Measurements from ENCODE around the gene GNAQ. TPM values are rescaled to one million over a fixed set of nuclear protein-coding genes. Genes with fewer than 3 reads are reported as not detected.

The GNAQ gene
- total RNA-seq, 4 donors from 2014 or later, result 35.4 to 95.7 (median 52.3) TPM

- H3K9me3 ChIP-seq, result no peaks in the 10 kb centered on the region
- H3K27me3 ChIP-seq, result no peaks in the 10 kb centered on the region
- peaks cover 0 to 9% of the 10 kb centered on the region in 2 donors for H3K4me1 ChIP-seq
- TF ChIP-seq CTCF (IDR thresholded peaks at IDR 0.05) (no peak), POLR2A (IDR thresholded peaks at IDR 0.05) (no peak)
- DNase-seq, result no peak
- no peaks in the 10 kb centered on the region for H3K36me3 ChIP-seq
- H3K27ac ChIP-seq, result no peak overlapping the region
- no peak overlapping the region for H3K4me3 ChIP-seq
- intact Hi-C loops (cut with DNase I; ENCODE audit: low total_unique reads), result no loop called here
Measured at GRCh38 chr9:77935974-77936373, 95.6 kb downstream of the GNAQ start.

DNA sequence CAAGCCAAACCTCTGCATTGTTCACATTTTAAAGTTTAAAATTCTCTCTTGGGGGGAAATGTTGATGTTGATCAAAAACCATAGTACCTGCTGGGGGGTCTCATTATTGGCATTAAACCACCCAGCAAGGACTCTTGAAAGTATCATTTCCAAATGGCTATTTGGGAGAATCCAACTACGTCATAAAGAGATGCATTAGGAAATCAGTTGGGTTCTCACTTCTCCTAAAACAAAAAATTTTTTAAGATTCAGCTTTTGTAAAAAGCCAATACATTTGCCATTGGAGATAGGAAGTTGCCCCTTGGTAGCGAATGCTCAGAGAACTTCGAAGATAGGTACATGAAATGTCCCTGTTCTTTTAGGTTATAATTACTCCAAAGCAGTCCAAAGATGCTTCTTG lies 96.4 kb downstream of the GNAQ start:
- Histone ChIP-seq H3K4me1 (peaks cover 0 to 9% of the 10 kb centered on the region in 2 donors), H3K27ac (no peak overlapping the region), H3K27me3 (no peaks in the 10 kb centered on the region), H3K36me3 (no peaks in the 10 kb centered on the region), H3K4me3 (no peak overlapping the region), H3K9me3 (no peaks in the 10 kb centered on the region)
- DNase-seq, result no peak
- TF ChIP-seq CTCF (IDR thresholded peaks at IDR 0.05) (no peak), POLR2A (IDR thresholded peaks at IDR 0.05) (no peak)
- intact Hi-C loops (cut with DNase I; ENCODE audit: low total_unique reads), result no loop called here

GRCh38 chr9:77933976-77934375 lies 97.6 kb downstream of the GNAQ start:
- peaks cover 0 to 9% of the 10 kb centered on the region in 2 donors for H3K4me1 ChIP-seq
- no peaks in the 10 kb centered on the region for H3K27me3 ChIP-seq
- H3K9me3 ChIP-seq, result no peaks in the 10 kb centered on the region
- no peak overlapping the region for H3K4me3 ChIP-seq
- no peak for DNase-seq
- TF ChIP-seq CTCF (IDR thresholded peaks at IDR 0.05) (no peak), POLR2A (IDR thresholded peaks at IDR 0.05) (no peak)
- intact Hi-C loops (cut with DNase I; ENCODE audit: low total_unique reads), result no loop called here
- no peaks in the 10 kb centered on the region for H3K36me3 ChIP-seq
- no peak overlapping the region for H3K27ac ChIP-seq

DNA sequence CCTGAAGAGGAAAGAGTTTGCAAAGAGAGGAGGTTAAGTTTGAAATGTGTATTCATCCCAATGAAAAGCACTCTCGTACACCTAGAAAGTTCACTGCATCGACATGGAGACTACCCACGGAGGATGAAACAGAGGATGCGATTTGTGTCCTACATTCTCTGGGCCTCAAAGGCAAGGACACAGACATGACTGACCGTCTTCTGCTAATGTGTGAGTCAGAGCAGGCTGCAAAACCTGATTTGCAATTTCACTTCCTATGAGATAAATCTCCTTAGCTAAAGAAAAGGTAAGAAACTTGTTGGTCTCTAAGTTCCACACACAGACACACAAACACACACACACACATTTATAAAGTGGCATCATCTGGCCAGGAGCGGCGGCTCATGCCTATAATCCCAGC lies 98.6 kb downstream of the GNAQ start:
- intact Hi-C loops (cut with DNase I; ENCODE audit: low total_unique reads), result no loop called here
- Histone ChIP-seq H3K4me3 (no peak overlapping the region), H3K27me3 (no peaks in the 10 kb centered on the region), H3K27ac (peak overlapping the region in 1 of 2 donors; percentile 33), H3K4me1 (peaks cover 0 to 9% of the 10 kb centered on the region in 2 donors), H3K36me3 (no peaks in the 10 kb centered on the region), H3K9me3 (no peaks in the 10 kb centered on the region)
- no peak for DNase-seq
- TF ChIP-seq CTCF (IDR thresholded peaks at IDR 0.05) (no peak), POLR2A (IDR thresholded peaks at IDR 0.05) (no peak)

- no peak overlapping the region for H3K4me3 ChIP-seq
- TF ChIP-seq CTCF (IDR thresholded peaks at IDR 0.05) (no peak), POLR2A (IDR thresholded peaks at IDR 0.05) (no peak)
- H3K36me3 ChIP-seq, result no peaks in the 10 kb centered on the region
- no peaks in the 10 kb centered on the region for H3K9me3 ChIP-seq
- DNase-seq, result no peak
- no peaks in the 10 kb centered on the region for H3K27me3 ChIP-seq
- intact Hi-C loops (cut with DNase I; ENCODE audit: low total_unique reads), result no loop called here
- no peak overlapping the region for H3K27ac ChIP-seq
- H3K4me1 ChIP-seq, result peaks cover 0 to 9% of the 10 kb centered on the region in 2 donors
Measured at GRCh38 chr9:77929942-77930341, 101.7 kb downstream of the GNAQ start.
